ENCODE data around the gene YPEL2. TPM values are rescaled to one million over a fixed set of nuclear protein-coding genes. Genes with fewer than 3 reads are reported as not detected.
"Not testable (repeated sequence)": the region's sequence is repeated elsewhere in the genome, so short reads cannot be mapped to it uniquely, and the experiment has no call there.

YPEL2 gene
- polyA plus RNA-seq (2013): 17.9 TPM

- CTCF ChIA-PET: interaction anchor here (2.2 to 5.2 kb wide), 2 partner anchors 20 to 108 kb away, joined by 14 to 68 read pairs; no protein-coding TSS in a partner anchor
- under 1% methylated on average over 44 of the region's 71 CpGs for WGBS (ENCODE audit: insufficient coverage)
Observed at GRCh38 chr17:59331129-59331928, at the start of gene YPEL2. Gene YPEL2 (plus strand): TSS chr17:59331655. CDS start chr17:59353410, 21,755 bp downstream.

GRCh38 chr17:59284317-59284716 is 47.1 kb upstream of the YPEL2 start:
- ChIA-PET CTCF (interaction anchor here (0.6 kb wide), 1 partner anchor 9 kb away, joined by 3 read pairs; no protein-coding TSS in a partner anchor), POLR2A (no interaction called here)
- Histone ChIP-seq H3K27ac (ENCODE audit: insufficient read depth in 1 of 2, low read depth in 1 of 2, low read length in 2 of 2, poor library complexity in 1 of 2, severe bottlenecking in 2 of 2) (peak overlapping the region; percentile 33 to 68), H3K9me3 (ENCODE audit: control extremely low read depth in 1 of 5, control insufficient read depth in 4 of 5, insufficient read depth in 2 of 5, low read depth in 1 of 5, low read length in 4 of 5) (no peaks in the 10 kb centered on the region), H3K4me3 (ENCODE audit: control insufficient read depth in 1 of 7, extremely low read depth in 1 of 7, insufficient read depth in 4 of 7, low read depth in 2 of 7, low read length in 6 of 7) (no peak overlapping the region), H3K36me3 (ENCODE audit: control insufficient read depth in 4 of 4, insufficient read depth in 4 of 4, low read length in 3 of 4) (no peaks in the 10 kb centered on the region), H3K4me1 (ENCODE audit: control extremely low read depth in 1 of 4, control insufficient read depth in 4 of 4, insufficient read depth in 4 of 4, low read length in 3 of 4) (peaks cover 0 to 38% (median 15%) of the 10 kb centered on the region in 4 experiments), H3K27me3 (replicated peaks in 2 of 5; ENCODE audit: control insufficient read depth in 4 of 5, insufficient read depth in 5 of 5, low read length in 4 of 5) (no peaks in the 10 kb centered on the region)
- DNase-seq: peak; percentile 70 to 86 (median 85)
- 88% methylated on average over 4 of the region's 4 CpGs for WGBS (ENCODE audit: insufficient coverage)

More at GRCh38 chr17:59331129-59331928, at the start of gene YPEL2:
- DNase-seq: peak; percentile 92 to 96 (median 96)
- H3K4me1 ChIP-seq (ENCODE audit: control extremely low read depth in 1 of 4, control insufficient read depth in 4 of 4, insufficient read depth in 4 of 4, low read length in 3 of 4): peaks cover 12 to 37% (median 31%) of the 10 kb centered on the region in 4 experiments
- H3K4me3 ChIP-seq (ENCODE audit: control insufficient read depth in 1 of 7, extremely low read depth in 1 of 7, insufficient read depth in 4 of 7, low read depth in 2 of 7, low read length in 6 of 7): peak within 1 kb of the TSS; percentile 76 to 92 (median 84)
- H3K36me3 ChIP-seq (ENCODE audit: control insufficient read depth in 4 of 4, insufficient read depth in 4 of 4, low read length in 3 of 4): no peaks in the 10 kb centered on the region
- H3K27me3 ChIP-seq (replicated peaks in 2 of 5; ENCODE audit: control insufficient read depth in 4 of 5, insufficient read depth in 5 of 5, low read length in 4 of 5): no peaks in the 10 kb centered on the region
- H3K27ac ChIP-seq (ENCODE audit: insufficient read depth in 1 of 2, low read depth in 1 of 2, low read length in 2 of 2, poor library complexity in 1 of 2, severe bottlenecking in 2 of 2): peak within 1 kb of the TSS in 1 of 2 experiments; percentile 77
- H3K9me3 ChIP-seq (ENCODE audit: control extremely low read depth in 1 of 5, control insufficient read depth in 4 of 5, insufficient read depth in 2 of 5, low read depth in 1 of 5, low read length in 4 of 5): no peaks in the 10 kb centered on the region
- POLR2A ChIA-PET: interaction anchor here (0.6 to 2.1 kb wide), 2 partner anchors 31 to 112 kb away, joined by 5 read pairs; no protein-coding TSS in a partner anchor

- no peaks in the 10 kb centered on the region for H3K36me3 ChIP-seq (ENCODE audit: control insufficient read depth in 4 of 4, insufficient read depth in 4 of 4, low read length in 3 of 4)
- 0% methylated on average over 1 of the region's 1 CpG for WGBS (ENCODE audit: insufficient coverage)
- H3K27me3 ChIP-seq (replicated peaks in 2 of 5; ENCODE audit: control insufficient read depth in 4 of 5, insufficient read depth in 5 of 5, low read length in 4 of 5): no peaks in the 10 kb centered on the region
- no peak overlapping the region for H3K4me3 ChIP-seq (ENCODE audit: control insufficient read depth in 1 of 7, extremely low read depth in 1 of 7, insufficient read depth in 4 of 7, low read depth in 2 of 7, low read length in 6 of 7)
- CTCF ChIA-PET: no interaction called here
- H3K4me1 ChIP-seq (ENCODE audit: control extremely low read depth in 1 of 4, control insufficient read depth in 4 of 4, insufficient read depth in 4 of 4, low read length in 3 of 4): peaks cover 7 to 69% (median 39%) of the 10 kb centered on the region in 4 experiments
- H3K27ac ChIP-seq (ENCODE audit: insufficient read depth in 1 of 2, low read depth in 1 of 2, low read length in 2 of 2, poor library complexity in 1 of 2, severe bottlenecking in 2 of 2): peak overlapping the region in 1 of 2 experiments; percentile 89
- POLR2A ChIA-PET: interaction anchor here (0.8 kb wide), 1 partner anchor 9 kb away, joined by 3 read pairs; no protein-coding TSS in a partner anchor
- no peaks in the 10 kb centered on the region for H3K9me3 ChIP-seq (ENCODE audit: control extremely low read depth in 1 of 5, control insufficient read depth in 4 of 5, insufficient read depth in 2 of 5, low read depth in 1 of 5, low read length in 4 of 5)
- DNase-seq: peak; percentile 87 to 96 (median 95)
Observed at GRCh38 chr17:59287452-59287851, 44.0 kb upstream of the YPEL2 start.

GRCh38 chr17:59287891-59288290 is 43.6 kb upstream of the YPEL2 start:
- ChIA-PET CTCF (no interaction called here), POLR2A (interaction anchor here (0.8 kb wide), 1 partner anchor 10 kb away, joined by 3 read pairs; no protein-coding TSS in a partner anchor)
- H3K9me3 ChIP-seq (ENCODE audit: control extremely low read depth in 1 of 5, control insufficient read depth in 4 of 5, insufficient read depth in 2 of 5, low read depth in 1 of 5, low read length in 4 of 5): no peaks in the 10 kb centered on the region
- H3K36me3 ChIP-seq (ENCODE audit: control insufficient read depth in 4 of 4, insufficient read depth in 4 of 4, low read length in 3 of 4): no peaks in the 10 kb centered on the region
- no peak overlapping the region for H3K4me3 ChIP-seq (ENCODE audit: control insufficient read depth in 1 of 7, extremely low read depth in 1 of 7, insufficient read depth in 4 of 7, low read depth in 2 of 7, low read length in 6 of 7)
- peak overlapping the region; percentile 50 to 89 for H3K27ac ChIP-seq (ENCODE audit: insufficient read depth in 1 of 2, low read depth in 1 of 2, low read length in 2 of 2, poor library complexity in 1 of 2, severe bottlenecking in 2 of 2)
- H3K4me1 ChIP-seq (ENCODE audit: control extremely low read depth in 1 of 4, control insufficient read depth in 4 of 4, insufficient read depth in 4 of 4, low read length in 3 of 4): peaks cover 7 to 70% (median 41%) of the 10 kb centered on the region in 4 experiments
- H3K27me3 ChIP-seq (replicated peaks in 2 of 5; ENCODE audit: control insufficient read depth in 4 of 5, insufficient read depth in 5 of 5, low read length in 4 of 5): no peaks in the 10 kb centered on the region
- DNase-seq: peak in 2 of 3 donors; percentile 60
- WGBS (ENCODE audit: insufficient coverage): 90% methylated on average over 2 of the region's 3 CpGs

- DNase-seq: peak; percentile 10 to 51 (median 32)
- Histone ChIP-seq H3K4me3 (ENCODE audit: control insufficient read depth in 1 of 7, extremely low read depth in 1 of 7, insufficient read depth in 4 of 7, low read depth in 2 of 7, low read length in 6 of 7) (peak overlapping the region in 1 of 7 experiments; percentile 13), H3K27me3 (replicated peaks in 2 of 5; ENCODE audit: control insufficient read depth in 4 of 5, insufficient read depth in 5 of 5, low read length in 4 of 5) (no peaks in the 10 kb centered on the region), H3K4me1 (ENCODE audit: control extremely low read depth in 1 of 4, control insufficient read depth in 4 of 4, insufficient read depth in 4 of 4, low read length in 3 of 4) (peaks cover 7 to 56% (median 36%) of the 10 kb centered on the region in 4 experiments), H3K9me3 (ENCODE audit: control extremely low read depth in 1 of 5, control insufficient read depth in 4 of 5, insufficient read depth in 2 of 5, low read depth in 1 of 5, low read length in 4 of 5) (no peaks in the 10 kb centered on the region), H3K36me3 (ENCODE audit: control insufficient read depth in 4 of 4, insufficient read depth in 4 of 4, low read length in 3 of 4) (no peaks in the 10 kb centered on the region), H3K27ac (ENCODE audit: insufficient read depth in 1 of 2, low read depth in 1 of 2, low read length in 2 of 2, poor library complexity in 1 of 2, severe bottlenecking in 2 of 2) (peak overlapping the region; percentile 40 to 83)
- ChIA-PET POLR2A (no interaction called here), CTCF (interaction anchor here (1.3 kb wide), 1 partner anchor 21 kb away, joined by 3 read pairs; no protein-coding TSS in a partner anchor)
- no CpG with 5 or more reads among the region's 3 CpGs for WGBS (ENCODE audit: insufficient coverage)
Observed at GRCh38 chr17:59289981-59290301, 41.5 kb upstream of the YPEL2 start.

- WGBS (ENCODE audit: insufficient coverage): 0% methylated on average over 3 of the region's 12 CpGs
- H3K4me3 ChIP-seq (ENCODE audit: control insufficient read depth in 1 of 7, extremely low read depth in 1 of 7, insufficient read depth in 4 of 7, low read depth in 2 of 7, low read length in 6 of 7); POLR2A ChIA-PET; H3K27me3 ChIP-seq (replicated peaks in 2 of 5; ENCODE audit: control insufficient read depth in 4 of 5, insufficient read depth in 5 of 5, low read length in 4 of 5); H3K36me3 ChIP-seq (ENCODE audit: control insufficient read depth in 4 of 4, insufficient read depth in 4 of 4, low read length in 3 of 4); H3K9me3 ChIP-seq (ENCODE audit: control extremely low read depth in 1 of 5, control insufficient read depth in 4 of 5, insufficient read depth in 2 of 5, low read depth in 1 of 5, low read length in 4 of 5): not testable (repeated sequence)
- CTCF ChIA-PET: interaction anchor here (1.3 kb wide), 1 partner anchor 20 kb away, joined by 3 read pairs; no protein-coding TSS in a partner anchor
- Histone ChIP-seq H3K4me1 (ENCODE audit: control extremely low read depth in 1 of 4, control insufficient read depth in 4 of 4, insufficient read depth in 4 of 4, low read length in 3 of 4) (peaks cover 7 to 52% (median 35%) of the 10 kb centered on the region in 4 experiments), H3K27ac (ENCODE audit: insufficient read depth in 1 of 2, low read depth in 1 of 2, low read length in 2 of 2, poor library complexity in 1 of 2, severe bottlenecking in 2 of 2) (peak overlapping the region; percentile 40 to 83)
- peak; percentile 69 to 93 (median 85) for DNase-seq
Observed at GRCh38 chr17:59290302-59290998, 41.0 kb upstream of the YPEL2 start.
